A673 (cell line): Measurements from ENCODE around the gene ZNF202. TPM values are rescaled to one million over a fixed set of nuclear protein-coding genes. Genes with fewer than 3 reads are reported as not detected.

ENCODE experiments used
- BruUV-seq: library from RNA; stranded (reverse); fragments of 400-500 nt; replicated peaks from 2 replicates; lab custom pipeline; 2021; lab: Mats Ljungman, UMichigan
- CTCF ChIA-PET: fragments of 300-600 bp; sonication (Branson Sonifier 250); formaldehyde crosslinking; loops from one replicate; lab custom pipeline; 2022; ENCODE audit warnings: antibody characterized with exemption; lab: Charles Lee
- POLR2A ChIA-PET: fragments of 300-600 bp; sonication (Branson Sonifier 250); formaldehyde crosslinking; loops from one replicate; lab custom pipeline; 2022; ENCODE audit warnings: antibody characterized with exemption; ENCODE audit not compliant: low non-redundant PET; lab: Charles Lee
- DNase-seq: peaks from one replicate; pipeline ENCODE4 v3.0.0-alpha.2; 2015; ENCODE audit warnings: low spot score
- H3K27ac ChIP-seq: fragments of 200-600 bp; sonication (generic); 2 replicates; pipeline ENCODE4 v1.5.1; 2016; ENCODE audit warnings: mixed run types, low read depth, mild to moderate bottlenecking, mixed read lengths, antibody characterized with exemption, low read length; ENCODE audit not compliant: poor library complexity, severe bottlenecking
- H3K27me3 ChIP-seq: fragments of 200-600 bp; sonication (generic); replicated peaks from 2 replicates; pipeline ENCODE4 v1.6.1; 2017; ENCODE audit warnings: mixed run types, low read depth, mild to moderate bottlenecking, mixed read lengths, antibody characterized with exemption, low read length; ENCODE audit not compliant: insufficient read depth, poor library complexity
- H3K36me3 ChIP-seq: fragments of 200-600 bp; sonication (generic); 2 replicates; pipeline ENCODE4 v1.6.1; 2016; ENCODE audit warnings: mixed run types, mild to moderate bottlenecking, mixed read lengths, antibody characterized with exemption, low read length; ENCODE audit not compliant: insufficient read depth, poor library complexity, severe bottlenecking
- H3K4me1 ChIP-seq: fragments of 200-600 bp; sonication (generic); 2 replicates; pipeline ENCODE4 v1.6.1; 2017; ENCODE audit warnings: mixed run types, mild to moderate bottlenecking, mixed read lengths, antibody characterized with exemption, low read length; ENCODE audit not compliant: insufficient read depth, poor library complexity, severe bottlenecking
- H3K4me3 ChIP-seq: fragments of 200-600 bp; sonication (generic); 2 replicates; pipeline ENCODE4 v1.5.1; 2016; ENCODE audit warnings: low read depth, mixed run types, mild to moderate bottlenecking, mixed read lengths, low read length; ENCODE audit not compliant: poor library complexity, severe bottlenecking
- H3K9me3 ChIP-seq: fragments of 200-600 bp; sonication (generic); 2 replicates; pipeline ENCODE4 v1.6.1; 2016; ENCODE audit warnings: mixed run types, low read depth, mild to moderate bottlenecking, mixed read lengths, antibody characterized with exemption, low read length; ENCODE audit not compliant: poor library complexity, severe bottlenecking
- CTCF ChIP-seq: fragments of 300-800, 200-600 bp; sonication (generic); conservative IDR thresholded peaks from 2 replicates; pipeline ENCODE4 v1.5.1; 2017; ENCODE audit warnings: low read depth, mild to moderate bottlenecking, antibody characterized with exemption, low read length, moderate library complexity, mixed read lengths
- EZH2 ChIP-seq: fragments of 200-600 bp; sonication (generic); IDR thresholded peaks from 2 replicates; pipeline ENCODE4 v1.6.1; 2017; ENCODE audit warnings: borderline replicate concordance, low read depth, mild to moderate bottlenecking, mixed read lengths, antibody characterized with exemption, low read length; ENCODE audit not compliant: poor library complexity, severe bottlenecking
- intact Hi-C: fragments of 100-400 bp; cut with micrococcal nuclease; formaldehyde crosslinking; loops from one replicate; pipeline ENCODE4 v1.10.0; 2022; ENCODE audit not compliant: unreplicated experiment
- total RNA-seq: library from RNA; stranded (reverse); gene quantifications from 2 replicates; pipeline ENCODE4 v1.2.3, GENCODE V29; 2021

The ZNF202 gene
- total RNA-seq, 1 experiment from 2014 or later, result 28.5 TPM

GRCh38 chr11:123778511-123778910, 37.1 kb upstream of the ZNF202 start:
- H3K36me3 ChIP-seq, result no peaks in the 10 kb centered on the region
- POLR2A ChIA-PET, result no interaction called here
- no peak overlapping the region for H3K27ac ChIP-seq
- H3K9me3 ChIP-seq, result no peaks in the 10 kb centered on the region
- intact Hi-C loops, result no loop called here
- DNase-seq, result no peak
- H3K4me3 ChIP-seq, result no peak overlapping the region
- CTCF ChIA-PET, result no interaction called here
- no peaks in the 10 kb centered on the region for H3K4me1 ChIP-seq
- TF ChIP-seq CTCF, result no peak
- no peak for TF ChIP-seq EZH2
- H3K27me3 ChIP-seq, result no peaks in the 10 kb centered on the region
- BruUV-seq, result no TSS peak

- TF ChIP-seq CTCF, result no peak
- no peak for TF ChIP-seq EZH2
- no peak overlapping the region for H3K27ac ChIP-seq
- intact Hi-C loops, result no loop called here
- ChIA-PET POLR2A (no interaction called here), CTCF (no interaction called here)
- H3K27me3 ChIP-seq, result no peaks in the 10 kb centered on the region
- BruUV-seq, result no TSS peak
- no peak overlapping the region for H3K4me3 ChIP-seq
- H3K36me3 ChIP-seq, result no peaks in the 10 kb centered on the region
- no peaks in the 10 kb centered on the region for H3K4me1 ChIP-seq
- no peaks in the 10 kb centered on the region for H3K9me3 ChIP-seq
- DNase-seq, result no peak
These were observed 34.5 kb upstream of the ZNF202 start for GRCh38 chr11:123775715-123776549.

DNA sequence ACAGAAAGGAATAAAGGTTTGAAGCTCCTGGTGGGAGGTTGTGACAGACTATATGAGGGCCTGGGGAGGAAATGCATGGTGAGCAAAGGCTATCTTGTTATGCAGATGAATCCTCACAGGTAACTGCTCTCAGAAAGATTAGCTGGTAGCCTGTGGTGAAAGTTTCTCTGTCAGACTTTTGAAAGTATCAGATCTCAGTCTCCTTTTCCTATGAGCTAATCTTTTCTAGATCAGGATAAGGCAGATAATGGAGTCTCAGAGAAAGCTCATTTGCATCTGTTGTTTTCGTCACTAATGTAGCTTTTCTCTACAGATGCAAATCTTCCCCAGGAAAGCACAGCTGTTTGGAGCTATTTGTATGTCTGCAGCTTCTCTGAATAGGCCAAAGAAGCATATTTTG, 33.8 kb upstream of the ZNF202 start:
- Histone ChIP-seq H3K4me3 (no peak overlapping the region), H3K27ac (no peak overlapping the region), H3K4me1 (no peaks in the 10 kb centered on the region), H3K27me3 (no peaks in the 10 kb centered on the region), H3K36me3 (no peaks in the 10 kb centered on the region), H3K9me3 (no peaks in the 10 kb centered on the region)
- POLR2A ChIA-PET, result no interaction called here
- no peak for TF ChIP-seq CTCF
- TF ChIP-seq EZH2, result no peak
- CTCF ChIA-PET, result no interaction called here
- intact Hi-C loops, result no loop called here
- no peak for DNase-seq
- no TSS peak for BruUV-seq
